Effector memory CD4-positive, alpha-beta T cell (primary cell): ENCODE results near the gene THAP4.

Source experiments
- DNase-seq, 3 donors: peaks; one replicate each; pipeline ENCODE4 v3.0.0-alpha.2; 2020
- H3K27ac ChIP-seq: 2 replicates; pipeline ENCODE4 v1.7.0; 2013; ENCODE audit warnings: mild to moderate bottlenecking, low read length, moderate library complexity; ENCODE audit not compliant: insufficient read depth, poor library complexity, severe bottlenecking
- H3K27me3 ChIP-seq: replicated peaks from 2 replicates; pipeline ENCODE4 v1.7.0; 2013; ENCODE audit warnings: mild to moderate bottlenecking, low read length; ENCODE audit not compliant: insufficient read depth, control insufficient read depth, poor library complexity, severe bottlenecking
- H3K36me3 ChIP-seq: 2 replicates; pipeline ENCODE4 v1.7.0; 2013; ENCODE audit warnings: mild to moderate bottlenecking, low read length, moderate library complexity; ENCODE audit not compliant: control insufficient read depth, insufficient read depth
- H3K4me1 ChIP-seq: 2 replicates; pipeline ENCODE4 v1.7.0; 2013; ENCODE audit warnings: low read length, mild to moderate bottlenecking; ENCODE audit not compliant: control insufficient read depth, insufficient read depth, poor library complexity, severe bottlenecking
- H3K4me3 ChIP-seq: 2 replicates; pipeline ENCODE4 v1.7.0; 2013; ENCODE audit warnings: low read length, low read depth, mild to moderate bottlenecking; ENCODE audit not compliant: insufficient read depth, poor library complexity, severe bottlenecking
- H3K9me3 ChIP-seq: 2 replicates; pipeline ENCODE4 v1.7.0; 2013; ENCODE audit warnings: mild to moderate bottlenecking, low read length, moderate library complexity; ENCODE audit not compliant: control insufficient read depth

Gene THAP4

DNA sequence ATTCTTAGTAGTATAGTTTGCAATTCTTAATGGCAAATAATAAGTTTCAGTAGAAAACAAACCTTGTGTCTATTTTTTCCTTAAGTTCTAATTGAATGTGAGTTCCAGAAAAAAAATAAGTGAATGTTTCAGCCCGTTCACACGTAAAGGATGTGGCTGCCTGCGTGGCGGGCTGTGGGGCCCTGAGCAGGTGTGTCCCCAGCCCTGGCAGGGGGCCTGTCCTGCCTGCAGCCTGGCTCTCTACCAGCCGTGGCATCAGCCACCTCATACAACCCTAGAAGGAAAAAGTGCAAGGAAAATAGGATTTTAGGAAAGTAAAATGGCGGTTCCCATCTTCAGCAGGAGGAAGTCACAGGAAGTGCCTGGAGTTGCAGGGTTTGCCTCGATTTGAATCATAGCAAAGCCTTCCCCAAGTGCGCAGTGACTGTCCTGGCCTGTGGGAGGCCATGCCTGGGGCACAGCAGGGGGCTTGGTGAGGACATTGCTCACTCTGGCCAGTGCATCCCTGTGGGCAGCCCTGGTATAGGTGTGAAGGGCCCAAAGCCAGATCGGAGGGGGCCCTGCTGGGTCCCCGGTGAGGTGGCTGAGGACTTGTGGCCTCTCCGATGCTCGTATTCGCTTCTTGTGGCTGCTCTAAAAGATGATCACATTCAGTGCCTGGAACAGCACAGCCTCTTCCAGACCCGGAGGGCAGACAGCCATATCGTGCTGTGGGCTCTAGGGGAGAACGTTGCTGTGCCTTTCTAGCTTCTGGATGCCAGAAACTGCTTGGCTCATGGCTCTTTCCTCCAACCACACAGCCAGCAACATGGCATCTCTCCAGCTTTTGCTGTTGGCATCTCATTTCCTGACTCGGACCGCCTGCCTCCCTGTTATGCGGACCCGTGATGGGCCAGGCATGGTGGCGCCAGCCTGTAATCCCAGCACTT, 37.1 kb upstream of the THAP4 start:
- Histone ChIP-seq H3K4me3 (no peak overlapping the region), H3K36me3 (peaks cover 40% of the 10 kb centered on the region), H3K27ac (no peak overlapping the region), H3K4me1 (no peaks in the 10 kb centered on the region), H3K27me3 (no peaks in the 10 kb centered on the region), H3K9me3 (no peaks in the 10 kb centered on the region)
- no peak for DNase-seq

DNA sequence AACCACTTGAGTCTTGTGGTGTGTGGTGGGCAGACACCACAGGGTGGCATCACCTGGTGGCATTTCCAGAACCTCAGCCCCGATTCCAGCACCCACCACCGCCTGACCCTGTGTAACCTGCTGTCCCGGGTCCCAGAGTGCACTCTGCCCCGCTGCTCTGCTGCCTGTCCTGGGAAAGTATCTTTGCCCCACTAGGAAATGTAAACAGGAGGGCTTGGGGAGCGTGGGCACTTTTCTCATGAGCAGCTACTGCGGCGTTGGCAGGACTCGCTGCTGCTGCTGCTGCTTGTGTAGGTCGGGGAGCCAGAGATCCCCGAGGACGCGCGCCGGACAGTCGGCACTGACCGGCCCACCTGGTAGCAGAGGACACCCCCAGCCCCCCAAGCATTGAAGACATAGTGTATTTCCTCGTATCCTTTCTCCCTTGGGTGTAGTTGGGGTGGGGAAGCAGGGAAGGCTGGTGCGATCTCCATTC, 36.3 kb upstream of the THAP4 start:
- Histone ChIP-seq H3K27ac (no peak overlapping the region), H3K36me3 (peaks cover 48% of the 10 kb centered on the region), H3K4me1 (no peaks in the 10 kb centered on the region), H3K27me3 (no peaks in the 10 kb centered on the region), H3K4me3 (no peak overlapping the region), H3K9me3 (no peaks in the 10 kb centered on the region)
- DNase-seq = no peak

DNA sequence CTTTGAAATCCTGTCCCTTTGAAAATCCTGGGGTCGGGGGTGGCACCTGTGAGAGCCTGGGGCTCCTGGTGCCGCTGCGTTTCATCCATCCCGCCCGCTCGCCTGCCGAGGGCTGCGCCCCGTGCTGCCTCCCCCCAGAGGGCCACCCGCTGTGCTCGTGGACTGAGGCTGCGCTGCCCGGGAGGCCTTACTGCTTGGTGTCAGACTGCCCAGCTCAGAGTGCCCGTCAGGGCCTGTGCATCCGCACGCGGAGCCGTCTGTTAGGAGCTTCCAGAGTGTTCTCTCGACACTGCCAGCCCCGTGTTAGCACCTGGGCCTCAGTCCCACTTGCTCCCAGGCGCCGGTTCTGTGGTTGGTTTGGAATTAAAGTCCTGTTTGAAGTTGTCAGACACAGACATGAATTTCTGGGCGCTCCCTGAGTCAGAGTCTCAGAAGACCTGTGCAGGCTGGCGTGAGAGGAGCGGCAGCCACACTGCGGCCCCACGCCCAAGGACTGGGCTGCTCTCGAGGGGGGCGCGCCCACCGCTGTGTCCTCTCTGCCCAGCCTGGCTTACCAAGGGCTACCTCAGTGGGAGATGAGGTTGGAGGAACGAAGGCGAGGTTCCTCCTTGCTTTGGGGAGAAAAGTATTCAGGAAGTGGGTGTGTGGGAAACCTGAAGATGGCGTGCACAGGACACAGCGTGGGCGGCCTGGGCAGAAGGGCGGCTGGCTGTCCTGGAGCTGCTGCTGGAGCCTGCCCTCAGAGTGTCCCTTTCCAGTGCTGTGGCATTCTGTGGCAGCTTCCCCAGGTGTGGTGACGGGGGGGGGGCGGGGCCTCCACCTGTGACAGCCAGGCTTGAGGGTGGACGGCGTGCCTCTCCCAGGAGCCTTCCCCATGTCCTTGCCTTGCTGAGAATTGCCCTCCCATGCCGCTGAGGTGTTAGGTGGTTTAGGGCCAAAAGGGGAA, 35.6 kb upstream of the THAP4 start:
- H3K4me3 ChIP-seq = no peak overlapping the region
- DNase-seq = no peak

DNA sequence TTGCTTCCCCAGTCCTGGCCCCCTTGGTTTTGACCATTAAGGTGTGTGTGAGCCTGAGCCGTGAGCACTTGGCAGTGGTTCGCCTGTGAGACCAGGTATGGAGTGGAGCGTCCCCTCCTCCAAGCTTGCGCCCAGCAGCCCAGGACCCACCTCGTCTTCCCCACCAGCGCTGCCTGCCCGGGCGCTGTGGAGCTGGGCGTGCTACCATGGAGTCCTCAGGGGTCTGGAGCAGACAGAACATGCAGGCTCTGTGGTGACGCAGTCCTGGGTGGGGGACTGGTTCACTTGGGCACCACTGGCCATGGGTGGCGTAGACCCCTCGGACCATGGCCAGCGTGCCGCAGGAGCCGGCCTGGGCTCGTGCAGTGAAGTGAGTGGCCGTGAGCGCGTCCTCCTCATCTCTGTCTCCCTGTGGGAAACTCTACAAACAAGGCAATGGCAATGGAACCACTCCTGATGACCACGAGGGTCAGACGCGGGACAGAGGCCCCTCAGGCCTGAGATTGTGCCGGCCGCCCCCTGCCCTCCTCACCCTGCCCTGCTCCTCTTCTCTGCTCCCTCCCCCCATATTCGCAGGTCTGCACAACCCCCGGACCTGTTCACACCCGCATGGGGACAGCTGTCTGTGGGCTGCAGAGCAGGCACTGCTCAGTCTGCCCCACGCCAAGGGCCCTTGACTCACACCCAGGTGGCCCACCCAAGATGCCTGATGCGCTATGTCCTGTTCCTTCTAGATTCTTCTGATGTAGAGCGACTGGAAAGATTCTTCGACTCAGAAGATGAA, 34.7 kb upstream of the THAP4 start:
- Histone ChIP-seq H3K9me3 (no peaks in the 10 kb centered on the region), H3K4me1 (no peaks in the 10 kb centered on the region), H3K27me3 (no peaks in the 10 kb centered on the region), H3K27ac (no peak overlapping the region), H3K4me3 (no peak overlapping the region), H3K36me3 (peaks cover 50% of the 10 kb centered on the region)
- no peak for DNase-seq

More for the DNA sequence above, 35.6 kb upstream of the THAP4 start:
- Histone ChIP-seq H3K36me3 (peaks cover 52% of the 10 kb centered on the region), H3K27ac (no peak overlapping the region), H3K27me3 (no peaks in the 10 kb centered on the region), H3K4me1 (no peaks in the 10 kb centered on the region), H3K9me3 (no peaks in the 10 kb centered on the region)

DNA sequence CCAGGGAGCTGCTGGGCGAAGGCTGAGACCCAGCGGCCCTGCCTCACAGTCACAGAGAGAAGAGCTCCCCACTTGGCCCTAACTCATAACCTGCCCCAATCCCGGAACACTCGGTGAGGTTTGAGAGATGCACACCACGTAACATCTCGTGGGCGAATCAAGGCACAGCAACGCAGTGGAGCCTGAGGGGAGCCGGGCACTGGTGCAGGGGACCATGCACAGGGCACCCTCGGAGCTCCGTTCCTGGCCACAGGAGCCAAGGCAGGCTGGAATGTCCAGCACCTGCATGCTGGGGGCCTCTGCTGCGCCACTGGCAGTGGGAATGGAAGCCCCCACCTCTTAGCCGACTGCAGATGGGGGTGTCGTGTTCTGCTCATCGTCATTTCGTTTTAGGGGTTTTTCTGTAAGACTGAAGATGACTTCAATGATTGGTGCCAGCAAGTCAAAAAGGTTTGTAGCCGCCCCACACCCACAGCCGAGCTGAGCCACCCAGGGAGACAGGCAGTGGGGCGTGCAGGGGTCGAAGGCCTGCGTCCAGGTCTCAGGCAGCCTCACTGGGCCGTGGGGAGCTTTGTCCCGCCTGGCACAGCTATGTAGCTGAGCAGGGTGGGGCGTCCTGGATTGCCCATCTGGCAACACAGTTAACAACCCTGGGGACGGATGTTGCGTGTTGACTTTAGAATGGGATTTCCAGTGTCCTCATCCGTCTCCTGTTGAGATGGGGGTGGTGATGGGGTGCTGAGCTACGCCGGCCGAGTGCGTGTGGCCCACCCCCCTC, 33.6 kb upstream of the THAP4 start:
- no peaks in the 10 kb centered on the region for H3K27me3 ChIP-seq
- no peak for DNase-seq
- H3K4me1 ChIP-seq = no peaks in the 10 kb centered on the region
- no peak overlapping the region for H3K4me3 ChIP-seq
- H3K27ac ChIP-seq = no peak overlapping the region
- H3K9me3 ChIP-seq = no peaks in the 10 kb centered on the region
- peaks cover 44% of the 10 kb centered on the region for H3K36me3 ChIP-seq

DNA sequence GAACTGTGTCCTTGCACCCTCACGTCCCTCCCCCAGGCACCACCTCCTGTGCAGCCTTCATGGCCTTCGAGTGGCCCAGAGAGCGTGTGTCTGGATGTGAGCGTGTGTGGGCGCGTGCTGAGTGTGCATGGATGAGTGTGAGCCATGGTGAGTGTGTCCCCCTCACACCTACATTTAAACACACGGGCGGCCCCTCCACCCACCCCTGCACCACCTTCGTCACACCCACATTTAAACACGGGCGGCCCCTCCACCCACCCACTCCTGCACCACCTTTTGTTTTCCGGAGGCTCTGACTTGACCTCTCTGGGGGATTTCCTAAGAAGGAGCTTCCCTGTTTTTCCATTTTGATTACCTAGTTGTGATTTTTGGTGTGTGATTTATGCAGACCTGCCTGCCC, 31.9 kb upstream of the THAP4 start:
- no peaks in the 10 kb centered on the region for H3K4me1 ChIP-seq
- no peaks in the 10 kb centered on the region for H3K9me3 ChIP-seq
- no peak overlapping the region for H3K27ac ChIP-seq
- H3K27me3 ChIP-seq = no peaks in the 10 kb centered on the region
- H3K36me3 ChIP-seq = peaks cover 44% of the 10 kb centered on the region
- no peak for DNase-seq
- H3K4me3 ChIP-seq = no peak overlapping the region

DNA sequence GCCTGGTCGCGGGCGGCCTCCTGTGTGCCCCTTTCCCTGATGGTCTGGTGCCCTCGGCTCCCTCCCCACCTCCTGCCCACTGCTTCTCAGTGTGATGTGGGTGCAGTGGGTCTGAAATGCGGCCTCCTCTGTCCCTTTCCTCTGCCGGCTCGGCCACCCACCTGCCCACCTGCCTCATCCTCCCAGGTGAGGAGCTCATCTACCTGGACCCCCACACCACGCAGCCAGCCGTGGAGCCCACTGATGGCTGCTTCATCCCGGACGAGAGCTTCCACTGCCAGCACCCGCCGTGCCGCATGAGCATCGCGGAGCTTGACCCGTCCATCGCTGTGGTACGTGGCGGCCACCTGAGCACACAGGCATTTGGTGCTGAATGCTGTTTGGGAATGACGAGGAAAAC, 31.4 kb upstream of the THAP4 start:
- no peaks in the 10 kb centered on the region for H3K27me3 ChIP-seq
- no peak overlapping the region for H3K27ac ChIP-seq
- H3K4me3 ChIP-seq = no peak overlapping the region
- H3K9me3 ChIP-seq = no peaks in the 10 kb centered on the region
- no peaks in the 10 kb centered on the region for H3K4me1 ChIP-seq
- DNase-seq = no peak
- peaks cover 44% of the 10 kb centered on the region for H3K36me3 ChIP-seq

DNA sequence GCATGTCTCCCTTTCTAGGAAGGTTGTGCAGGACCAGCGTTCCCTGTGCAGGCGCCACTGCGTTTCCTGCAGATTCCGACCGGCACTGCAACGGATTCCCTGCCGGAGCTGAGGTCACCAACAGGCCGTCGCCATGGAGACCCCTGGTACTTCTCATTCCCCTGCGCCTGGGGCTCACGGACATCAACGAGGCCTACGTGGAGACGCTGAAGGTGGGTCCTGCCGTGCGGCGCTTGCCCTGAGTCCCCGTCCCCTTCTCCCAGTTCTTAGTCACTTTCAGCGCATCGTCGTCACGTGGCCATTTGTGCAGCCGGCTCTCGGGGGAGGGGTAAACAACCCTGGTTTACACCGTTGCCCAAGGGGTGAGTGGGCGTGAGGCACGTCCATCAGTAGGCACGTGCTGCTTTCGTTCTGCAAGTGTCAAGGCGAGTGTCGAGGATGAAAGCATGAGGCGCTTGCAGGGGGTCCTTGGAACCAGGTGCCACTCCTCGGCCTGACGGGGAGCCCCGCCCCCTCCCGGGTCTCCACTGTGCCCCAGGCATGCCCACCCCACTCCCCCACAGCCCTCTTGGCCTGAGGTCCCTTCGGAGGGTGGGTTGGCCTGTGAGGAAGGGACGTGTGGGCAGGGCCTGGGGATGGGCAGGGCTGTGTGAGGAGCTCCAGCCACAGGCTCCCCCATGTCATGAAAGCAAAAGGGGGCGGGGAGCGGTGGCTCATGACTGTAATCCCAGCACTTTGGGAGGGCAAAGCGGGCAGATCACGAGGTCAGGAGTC, 29.9 kb upstream of the THAP4 start:
- no peaks in the 10 kb centered on the region for H3K27me3 ChIP-seq
- peaks cover 39% of the 10 kb centered on the region for H3K36me3 ChIP-seq
- no peak overlapping the region for H3K4me3 ChIP-seq
- H3K4me1 ChIP-seq = no peaks in the 10 kb centered on the region
- no peak overlapping the region for H3K27ac ChIP-seq
- no peaks in the 10 kb centered on the region for H3K9me3 ChIP-seq
- no peak for DNase-seq
